Measurements from ENCODE around the gene PRDM2.

The PRDM2 gene

DNA sequence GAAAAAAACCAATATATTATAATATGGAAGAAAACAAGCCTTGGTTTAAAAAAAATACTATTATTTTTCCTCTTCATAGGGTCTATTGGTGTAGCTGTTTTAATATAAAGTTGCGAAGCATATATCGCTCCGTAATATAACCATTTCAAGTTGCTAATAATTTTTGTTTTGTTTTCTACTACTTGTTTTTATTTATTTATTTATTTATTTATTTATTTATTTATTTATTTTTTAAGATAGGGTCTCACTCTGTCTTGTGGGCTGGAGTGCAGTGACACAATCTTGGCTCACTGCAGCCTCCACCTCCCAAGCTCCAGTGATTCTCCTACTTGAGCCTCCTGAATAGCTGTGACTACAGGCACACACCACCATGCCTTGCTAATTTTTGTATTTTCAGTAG, 46.4 kb downstream of the PRDM2 start:
- no peak for DNase-seq

DNA sequence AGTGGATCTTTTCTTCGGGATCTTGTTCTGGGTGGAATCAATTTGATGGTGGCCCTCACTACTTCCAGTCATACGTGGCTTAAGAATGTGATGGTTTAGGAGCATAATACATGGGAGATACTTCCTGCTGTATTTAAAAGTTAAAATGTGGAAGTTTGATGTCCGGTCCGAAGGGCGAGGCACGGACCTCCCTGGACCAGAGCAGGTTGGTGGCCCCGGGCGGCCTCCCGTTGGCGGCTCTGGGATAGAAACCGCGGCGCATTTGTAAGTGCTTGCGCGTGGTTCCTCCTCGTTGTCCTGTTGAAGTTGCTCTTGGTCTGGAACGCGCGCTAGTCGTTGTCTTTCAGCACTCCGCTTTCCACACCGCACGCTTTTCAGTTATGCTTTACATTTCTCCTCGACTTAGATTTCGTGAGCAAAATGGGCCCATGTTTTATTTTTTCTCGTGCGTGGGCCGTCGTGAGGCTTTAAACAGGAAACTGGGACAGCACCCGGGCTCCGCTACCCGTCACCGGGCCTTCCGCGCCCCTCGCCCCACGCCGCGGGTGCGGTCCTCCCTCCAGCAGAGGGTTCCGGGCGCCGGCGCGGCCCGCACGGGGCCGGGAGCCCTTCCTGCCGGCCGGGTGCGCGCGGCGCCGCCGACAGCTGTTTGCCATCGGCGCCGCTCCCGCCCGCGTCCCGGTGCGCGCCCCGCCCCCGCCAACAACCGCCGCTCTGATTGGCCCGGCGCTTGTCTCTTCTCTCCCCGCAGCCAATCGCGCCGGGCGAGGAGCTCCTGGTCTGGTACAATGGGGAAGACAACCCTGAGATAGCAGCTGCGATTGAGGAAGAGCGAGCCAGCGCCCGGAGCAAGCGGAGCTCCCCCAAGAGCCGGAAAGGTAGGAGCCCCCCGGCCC, 48.9 kb downstream of the PRDM2 start:
- DNase-seq, result peak; percentile 98

DNA sequence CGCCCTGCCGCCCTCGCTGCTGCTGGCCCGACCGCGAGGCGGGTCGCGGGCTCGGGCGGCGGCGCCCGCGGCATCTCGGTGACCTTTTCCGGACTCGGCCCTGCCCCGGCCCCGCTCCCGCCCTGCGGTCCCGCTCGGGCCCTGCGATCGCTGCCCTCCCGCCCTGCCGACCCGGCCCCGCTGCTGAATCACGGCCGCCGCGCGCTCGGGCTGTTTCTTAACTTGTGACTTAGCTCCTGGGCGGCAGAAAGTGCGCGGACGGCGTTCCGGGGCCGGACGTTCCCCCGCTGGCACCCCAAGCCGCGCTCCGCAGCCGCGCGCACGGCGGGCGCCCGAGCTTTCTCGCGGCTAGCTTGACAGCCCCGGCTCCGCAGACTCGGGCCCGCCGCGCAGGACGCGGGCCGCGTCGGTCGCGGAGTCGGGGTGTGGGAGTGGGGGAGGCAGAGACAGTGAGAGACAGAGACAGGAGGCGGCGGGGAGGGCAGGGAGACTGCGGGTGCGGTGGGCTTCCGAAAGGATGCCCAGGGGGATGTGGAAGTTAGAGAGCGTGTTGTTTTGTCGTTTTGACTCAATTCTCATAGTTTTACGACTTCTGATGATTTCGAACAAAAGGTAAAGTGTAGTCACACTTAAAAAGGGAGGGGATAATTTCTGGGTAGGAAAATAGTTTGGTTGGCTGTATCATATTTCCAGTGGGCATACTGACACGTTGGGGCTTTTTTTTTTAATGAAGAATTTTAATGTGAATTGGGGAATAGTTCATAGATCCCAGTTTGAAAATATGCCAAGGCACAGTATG, 49.8 kb downstream of the PRDM2 start:
- no peak for DNase-seq

DNA sequence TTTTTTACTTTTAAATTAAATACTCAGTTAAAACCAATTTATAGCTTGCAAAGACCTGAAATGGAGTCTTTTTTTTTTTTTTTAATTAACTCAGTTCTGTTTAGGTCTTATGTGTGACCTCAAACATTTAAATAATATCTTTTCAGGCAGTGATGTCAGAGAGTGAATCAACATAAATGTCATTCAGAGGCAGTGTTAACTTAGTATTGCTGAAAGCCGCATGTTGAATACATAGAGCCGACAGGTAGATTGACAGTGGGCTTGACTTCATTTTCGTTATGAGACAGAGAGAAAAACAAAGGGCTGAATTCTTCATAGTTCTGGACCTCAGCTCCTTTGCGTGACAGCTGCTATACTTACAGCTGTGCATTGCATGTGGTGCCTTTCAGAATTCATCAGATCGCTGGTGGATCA, 51.5 kb downstream of the PRDM2 start:
- DNase-seq, result no peak

DNA sequence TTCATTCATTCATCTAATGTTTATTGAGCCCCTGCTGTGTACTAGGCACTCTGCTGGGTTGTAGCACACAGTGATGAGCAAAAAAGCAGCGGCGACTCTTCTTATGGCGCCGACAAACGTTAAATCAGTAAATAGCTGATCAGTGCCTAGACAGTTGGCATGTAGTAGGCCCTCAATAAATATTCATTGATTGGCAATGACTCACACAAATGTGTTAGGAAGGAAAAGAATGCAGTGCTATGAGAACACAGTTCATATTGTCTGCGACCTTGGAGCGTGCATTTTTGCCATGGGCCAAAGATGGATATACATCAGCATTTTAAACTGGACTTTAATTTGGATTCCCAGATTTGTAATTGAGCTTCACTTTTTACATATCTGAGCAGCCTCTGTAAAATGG, 52.0 kb downstream of the PRDM2 start:
- no peak for DNase-seq

DNA sequence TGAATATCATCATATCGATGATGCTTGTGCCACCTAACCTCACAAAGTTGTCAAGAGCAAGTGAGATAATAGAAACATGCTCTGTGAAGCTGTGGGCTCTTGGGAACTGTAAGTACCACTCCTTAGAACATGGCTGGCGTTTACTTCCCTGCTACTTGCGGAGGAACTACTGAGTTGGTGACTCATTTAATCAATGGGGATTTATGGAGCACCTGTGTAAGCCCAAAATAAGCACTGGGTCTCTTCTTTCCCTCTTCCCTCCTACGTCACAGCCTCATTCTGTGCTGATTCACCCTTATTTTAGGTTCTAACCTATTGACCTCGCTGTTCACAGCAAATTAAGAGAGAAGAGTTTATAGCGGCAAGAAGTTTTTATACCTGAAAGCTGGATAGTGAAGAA, 52.9 kb downstream of the PRDM2 start:
- DNase-seq, result no peak

DNA sequence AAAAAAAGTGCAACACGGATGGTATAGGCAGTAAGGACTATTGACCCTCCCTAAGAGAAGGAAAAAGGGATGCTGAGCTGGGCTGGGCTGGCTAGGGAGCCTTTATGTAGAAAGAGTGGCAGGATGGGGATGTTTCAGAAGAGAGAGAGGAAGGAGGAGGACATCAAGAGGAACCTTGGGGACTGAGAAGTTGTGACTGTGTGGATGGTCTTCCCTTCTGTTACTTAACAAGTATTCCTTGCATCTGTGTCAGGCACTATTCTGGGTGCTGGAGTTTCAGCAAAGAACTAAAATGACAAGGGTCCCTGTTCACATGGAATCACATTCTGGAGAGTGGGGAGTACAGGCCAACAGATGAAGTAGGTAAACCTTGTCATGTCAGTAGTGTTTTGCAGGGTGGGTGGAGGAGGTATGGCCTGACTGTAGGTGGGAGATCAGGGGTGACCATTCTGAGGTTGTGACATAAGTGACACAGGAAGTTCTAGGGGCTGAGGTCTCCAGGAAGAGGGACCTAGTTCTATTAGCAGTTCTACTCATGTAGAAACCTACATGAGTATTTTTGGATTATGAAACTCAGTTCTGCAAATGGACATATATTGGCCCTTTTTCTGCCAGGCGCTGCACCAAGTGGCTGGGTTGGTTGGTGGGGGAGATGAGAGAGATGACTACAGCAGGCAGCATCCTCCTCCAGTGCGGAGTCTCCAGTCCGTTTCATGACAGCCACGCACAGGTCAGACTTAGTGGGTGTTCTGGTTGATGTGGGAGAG, 53.8 kb downstream of the PRDM2 start:
- no peak for DNase-seq

DNA sequence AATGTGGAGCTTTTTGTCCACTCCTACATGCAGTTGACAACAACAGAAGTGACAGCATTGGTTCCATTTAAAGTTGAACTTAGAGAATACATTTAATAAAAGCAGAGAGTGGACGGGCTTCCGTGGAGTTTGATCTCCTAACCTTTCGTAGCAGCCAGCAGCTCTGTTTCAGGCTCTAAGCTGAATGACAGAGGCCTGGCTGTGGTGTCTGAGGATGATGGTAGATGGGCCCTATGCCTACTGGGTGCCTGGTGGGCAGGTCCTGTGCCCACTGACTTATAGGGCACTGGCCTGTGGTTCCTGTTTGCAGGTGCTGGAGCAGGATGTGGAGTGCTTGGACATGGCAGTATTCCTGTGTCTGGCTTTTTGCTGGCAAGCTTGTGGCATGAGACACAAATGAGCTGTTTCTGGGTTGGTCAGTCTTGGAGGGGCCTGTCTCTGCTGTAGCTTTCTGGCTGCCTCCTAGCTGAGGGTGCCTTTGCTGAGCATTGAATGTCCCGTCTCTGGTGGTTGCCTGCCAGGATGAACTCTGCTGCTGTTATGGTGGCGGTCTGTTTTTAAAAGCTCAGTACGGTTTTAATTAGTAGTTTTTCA, 54.6 kb downstream of the PRDM2 start:
- no peak for DNase-seq

DNA sequence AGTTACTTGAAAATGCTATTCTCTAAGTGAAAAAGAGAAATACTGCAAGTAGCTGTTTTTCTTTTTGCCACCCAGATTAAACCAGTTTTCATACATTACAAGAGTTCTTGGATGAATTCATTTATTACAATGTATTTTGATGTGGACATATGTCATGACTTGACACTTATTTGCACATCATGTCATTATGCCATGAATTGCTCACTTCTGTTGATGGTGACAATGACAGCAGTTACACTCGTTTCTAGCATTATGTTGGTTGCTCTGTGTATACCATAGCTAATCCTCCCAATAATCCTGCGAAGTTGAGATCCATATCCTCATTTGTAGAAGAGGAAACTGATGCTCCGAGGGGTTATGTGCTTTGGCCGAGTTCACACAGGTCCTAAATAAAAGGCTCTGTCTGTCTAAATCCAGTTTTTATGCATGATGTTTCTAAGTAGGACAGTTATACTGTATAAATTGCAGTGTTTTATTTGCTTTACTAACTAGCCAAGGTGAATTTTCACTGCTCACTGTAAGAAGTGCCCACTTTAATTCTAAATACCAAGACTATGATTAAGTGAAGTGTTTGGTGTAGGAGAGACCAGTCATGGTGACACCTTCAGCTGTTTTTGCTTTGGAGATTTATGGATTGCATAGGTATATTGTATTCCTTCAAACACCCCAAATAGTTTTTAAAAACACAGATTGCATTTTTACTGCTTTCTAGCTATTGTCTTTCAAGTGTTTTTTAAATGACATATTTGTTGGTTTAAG, 56.7 kb downstream of the PRDM2 start:
- DNase-seq, result no peak

DNA sequence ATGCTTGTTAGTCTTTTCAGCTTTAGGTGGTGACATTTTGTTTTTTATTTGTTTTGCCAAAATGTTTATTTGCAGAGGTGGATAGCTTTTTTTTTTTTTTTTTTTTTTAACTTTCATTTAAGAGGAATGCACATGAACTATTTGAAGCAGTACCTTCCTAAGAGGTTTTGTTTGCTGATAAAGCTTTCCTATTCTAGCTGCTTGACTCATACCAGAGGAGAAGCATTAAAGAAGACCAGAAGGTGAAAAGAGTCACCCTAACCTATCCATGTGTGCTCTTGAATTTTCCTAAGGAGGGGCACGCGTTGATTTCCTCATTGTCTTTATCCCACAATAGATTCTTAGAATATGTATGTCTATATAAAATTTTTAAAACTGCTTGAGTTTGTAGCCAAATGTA, 57.7 kb downstream of the PRDM2 start:
- no peak for DNase-seq

DNA sequence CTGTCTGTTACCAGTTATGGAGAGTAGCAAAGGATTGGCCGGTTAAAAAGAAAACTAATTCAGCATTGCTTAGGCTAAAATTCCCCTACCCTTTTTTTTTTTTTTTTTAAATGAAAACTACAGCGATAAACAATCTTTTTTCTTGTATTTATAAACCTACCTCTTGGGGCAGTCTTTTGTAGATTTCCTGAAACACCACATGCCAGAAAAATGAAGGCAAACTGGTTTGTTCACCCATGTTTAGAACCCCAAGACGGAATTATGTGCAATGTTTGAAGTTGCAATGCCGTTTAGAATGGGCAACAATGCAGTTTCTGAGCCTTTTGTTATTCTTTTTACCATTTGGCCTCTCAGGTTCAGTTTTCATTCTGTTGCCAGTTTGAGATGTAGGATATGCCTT, 59.1 kb downstream of the PRDM2 start:
- no peak for DNase-seq

DNA sequence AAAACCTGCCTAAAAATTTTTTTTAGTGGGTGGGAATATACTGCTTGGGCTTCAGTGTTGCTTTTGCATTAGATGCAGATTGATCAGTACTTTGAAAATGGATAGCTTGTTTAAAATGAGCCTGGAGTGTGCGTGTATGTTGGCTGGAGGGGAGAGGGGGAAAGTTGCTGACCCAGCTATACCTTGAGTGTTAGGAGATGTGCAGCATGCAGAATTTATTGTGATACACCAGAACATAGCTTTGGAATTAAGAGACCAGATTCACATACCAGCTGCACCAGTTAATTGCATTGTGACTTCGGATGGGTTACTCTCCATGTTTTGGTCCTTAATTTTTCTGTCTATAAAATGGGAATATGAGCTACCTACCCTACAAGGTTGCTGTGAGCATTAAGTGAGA, 60.4 kb downstream of the PRDM2 start:
- DNase-seq, result no peak

DNA sequence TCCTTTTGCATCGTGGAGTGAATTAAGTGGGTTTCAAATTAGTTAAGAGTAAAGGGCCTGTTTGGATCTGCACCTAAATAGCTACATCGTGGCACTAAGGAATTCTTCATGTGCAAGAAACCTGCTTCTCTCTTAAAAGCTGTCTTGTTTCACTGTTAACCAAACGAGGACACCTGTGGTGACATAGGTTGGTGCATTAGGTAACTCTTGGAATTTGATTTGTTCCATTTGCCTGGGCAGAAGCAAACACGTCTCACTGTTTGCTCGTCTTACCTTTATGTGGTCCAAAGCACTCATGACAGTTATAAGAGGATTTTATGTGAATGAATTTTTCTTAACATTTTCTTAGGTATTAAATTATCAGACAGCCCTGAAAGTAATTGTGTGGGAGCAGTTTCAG, 60.9 kb downstream of the PRDM2 start:
- no peak for DNase-seq

DNA sequence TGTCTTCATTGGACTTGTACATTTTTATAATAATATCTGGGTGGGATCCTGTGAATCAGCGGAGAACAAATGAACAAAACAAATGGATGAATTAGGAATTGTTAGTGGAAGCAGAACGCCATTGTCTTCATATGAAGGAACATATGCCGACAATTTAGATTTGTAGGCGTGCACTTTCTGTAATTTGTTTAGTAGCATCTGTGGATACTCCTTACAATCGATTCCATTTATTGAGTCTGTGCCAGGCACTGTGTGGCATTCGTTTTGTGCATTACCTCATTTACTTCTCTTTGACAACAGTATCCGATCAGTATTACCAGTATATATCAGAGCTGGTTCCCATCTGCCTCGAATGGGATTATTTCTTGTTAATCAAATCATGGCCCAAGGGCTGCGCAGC, 61.9 kb downstream of the PRDM2 start:
- DNase-seq, result no peak

DNA sequence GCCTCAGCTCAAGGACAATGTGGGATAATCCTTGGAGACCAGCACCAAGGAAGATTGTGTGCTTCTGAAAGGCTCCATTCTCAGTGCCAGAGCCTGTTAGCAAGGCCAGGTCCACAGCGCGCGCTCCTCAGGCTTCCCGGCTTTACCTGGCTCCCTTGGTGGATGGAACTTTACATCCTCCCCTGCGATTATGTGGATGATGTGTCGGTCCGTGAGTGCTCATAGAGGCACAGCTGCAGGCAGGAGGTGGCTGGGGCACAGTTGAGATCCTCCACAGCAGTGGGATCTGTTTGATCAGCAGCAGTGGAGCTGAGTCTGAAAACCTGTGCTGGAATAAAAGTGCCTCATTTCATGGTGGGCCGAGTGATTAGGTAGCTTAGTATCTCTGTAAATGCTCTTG, 62.7 kb downstream of the PRDM2 start:
- DNase-seq, result no peak

DNA sequence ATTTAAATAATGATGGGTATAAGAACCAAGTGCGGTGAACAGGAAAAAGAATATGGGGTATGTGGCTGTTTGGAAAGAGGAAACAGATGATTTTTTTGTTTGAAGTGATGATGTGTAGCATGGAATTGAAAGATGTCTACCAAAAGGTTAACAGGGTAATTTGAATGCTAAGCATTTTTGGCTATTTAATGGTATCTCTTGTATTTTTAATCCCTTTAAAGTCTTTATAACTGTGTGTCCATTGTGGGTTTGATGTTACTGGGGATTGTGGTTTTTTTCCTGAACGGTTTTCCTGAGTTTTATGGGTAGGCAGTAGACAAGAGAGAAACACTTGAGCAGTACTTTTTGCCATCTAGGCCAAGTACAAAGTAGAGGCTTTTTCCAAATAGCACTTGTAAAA, 63.2 kb downstream of the PRDM2 start:
- no peak for DNase-seq

DNA sequence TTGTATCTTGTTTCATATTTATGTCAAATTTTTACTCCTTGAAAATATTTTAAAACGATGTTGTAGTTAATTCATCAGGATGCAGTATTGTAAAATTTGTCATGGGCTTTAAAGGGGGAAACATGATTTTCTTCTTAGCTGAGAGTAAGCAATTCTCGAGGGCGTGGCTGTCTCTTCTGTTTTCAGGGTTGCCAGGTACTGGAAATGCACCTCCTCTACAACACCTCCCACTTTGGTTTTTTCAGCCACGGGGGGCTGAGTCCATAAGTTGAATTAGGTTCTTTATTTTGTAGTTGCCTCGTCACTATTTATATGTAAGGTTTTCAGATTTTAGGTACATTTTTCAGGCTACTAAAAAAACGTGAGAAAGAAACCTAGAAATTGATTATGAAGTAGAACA, 64.0 kb downstream of the PRDM2 start:
- DNase-seq, result no peak

DNA sequence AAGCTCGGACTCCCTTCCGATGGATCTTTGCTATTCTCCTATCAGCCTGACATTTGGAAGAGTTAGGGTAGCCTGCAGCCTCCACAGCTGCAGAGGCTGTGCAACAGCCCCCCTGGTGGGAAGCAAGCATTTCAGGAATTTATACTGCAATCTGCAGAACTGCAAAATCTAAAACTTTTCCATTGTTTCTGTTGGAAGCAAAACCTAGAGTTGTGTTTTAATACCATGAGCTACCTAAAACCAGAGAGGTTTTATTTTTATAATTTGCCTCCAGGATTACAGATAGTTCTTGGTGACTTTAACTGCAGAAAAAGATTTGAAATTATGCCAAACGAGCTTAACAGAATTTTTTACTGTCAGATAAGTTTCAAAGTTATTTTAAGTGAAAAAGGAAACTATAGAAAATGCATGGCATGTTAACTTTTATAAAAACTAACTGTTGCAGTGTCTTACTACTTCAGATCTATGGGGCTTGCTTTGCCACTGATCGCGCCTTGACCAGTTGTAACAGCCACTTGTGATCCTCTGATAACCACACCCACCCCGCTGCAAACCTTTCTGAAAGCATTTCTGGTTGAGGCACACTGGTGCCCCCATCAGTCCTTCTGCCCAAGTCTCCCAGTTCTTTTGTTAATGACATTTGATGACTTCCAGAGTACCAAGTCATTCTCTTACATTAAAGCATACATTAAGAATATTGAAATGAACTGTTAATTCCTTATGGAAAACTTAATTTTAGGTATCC, 64.8 kb downstream of the PRDM2 start:
- DNase-seq, result no peak

DNA sequence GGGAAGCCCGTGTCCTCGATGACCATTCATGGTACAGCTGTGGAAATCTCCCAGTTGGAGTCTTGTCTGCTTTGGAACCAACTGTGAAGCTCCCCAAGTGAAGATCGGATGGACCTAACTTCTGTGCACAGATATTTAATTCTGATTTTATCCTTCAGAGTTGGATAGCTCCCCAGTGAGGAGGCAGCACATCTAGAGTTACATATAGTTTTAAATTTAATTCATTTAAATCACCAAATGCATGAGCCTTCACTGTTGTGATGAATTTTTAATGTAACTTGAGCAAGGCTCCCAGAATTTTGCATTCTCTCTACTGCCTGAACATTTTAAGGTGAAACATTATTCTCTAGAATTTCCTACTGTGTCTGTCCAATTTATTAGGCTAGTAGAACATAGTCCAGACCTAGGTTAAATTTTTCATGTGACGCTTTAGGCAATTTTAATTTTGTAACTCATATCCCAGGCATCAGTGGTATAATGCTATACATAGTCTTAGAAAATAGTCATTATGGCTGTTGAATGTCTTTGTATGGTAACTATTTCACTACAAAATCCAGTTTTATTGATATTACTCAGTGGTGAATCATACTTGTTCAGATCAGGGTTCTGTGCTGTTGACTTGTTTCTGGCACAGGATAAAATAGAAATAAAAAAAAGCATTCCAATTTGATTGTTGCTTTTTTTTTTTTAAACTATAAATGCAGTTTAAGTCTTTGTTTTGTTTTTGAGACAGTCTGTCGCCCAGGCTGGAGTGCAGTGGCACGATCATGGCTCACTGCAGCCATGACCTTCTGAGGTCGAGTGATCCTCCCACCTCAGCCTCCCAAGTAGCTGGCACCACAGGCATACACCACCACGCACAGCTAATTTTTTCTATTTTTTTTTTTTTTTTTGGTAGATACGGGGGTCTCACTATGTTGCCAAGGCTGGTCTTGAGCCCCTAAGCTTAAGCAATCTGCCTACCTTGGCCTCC, 66.9 kb downstream of the PRDM2 start:
- no peak for DNase-seq

DNA sequence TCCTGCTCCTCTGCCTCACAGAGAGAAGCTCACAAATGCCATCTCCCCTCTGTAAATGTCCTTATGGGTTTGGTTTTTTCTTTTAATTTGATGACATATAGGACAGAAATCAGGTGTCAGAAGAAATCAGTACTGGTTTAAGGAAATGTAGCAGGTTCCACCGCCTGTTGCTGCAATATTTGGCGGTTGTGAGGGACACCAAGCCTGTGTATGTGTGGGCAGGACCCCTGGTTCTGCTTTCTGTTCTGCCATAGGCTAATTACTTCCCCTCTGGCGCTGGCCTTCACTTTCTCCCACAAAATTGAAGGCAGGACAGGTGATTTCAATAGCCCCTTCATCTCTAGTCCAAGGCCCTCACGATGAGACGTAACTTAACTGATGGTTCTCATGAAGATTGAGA, 69.2 kb downstream of the PRDM2 start:
- no peak for DNase-seq
